Nucleus accumbens (tissue), 56 donors: ENCODE results near the gene RSPRY1.

Experiments
- DNase-seq, 56 donors: peaks; one replicate each; lab custom pipeline; 2025; lab: John Stamatoyannopoulos, UW

The RSPRY1 gene

DNA sequence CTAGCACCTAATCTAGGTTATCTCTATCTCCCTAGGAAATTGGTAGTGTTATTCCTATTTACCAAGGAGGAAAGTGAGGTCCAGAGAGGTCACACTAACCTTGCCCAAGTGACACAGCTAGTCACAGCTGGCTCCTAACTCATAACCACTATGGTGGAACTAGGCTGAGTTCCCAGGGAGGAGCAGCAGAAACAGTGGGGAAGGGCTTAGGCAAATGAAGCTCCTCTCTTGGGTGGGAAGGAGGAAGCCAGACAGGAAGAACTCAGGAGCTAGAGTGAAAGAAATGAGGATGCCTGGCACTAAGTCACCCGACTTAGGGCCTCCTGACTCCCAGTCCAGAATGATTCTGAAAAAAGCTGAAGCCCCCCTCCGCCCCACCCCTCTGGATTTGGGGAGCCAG lies 34.8 kb upstream of the RSPRY1 start:
- no peak for DNase-seq

DNA sequence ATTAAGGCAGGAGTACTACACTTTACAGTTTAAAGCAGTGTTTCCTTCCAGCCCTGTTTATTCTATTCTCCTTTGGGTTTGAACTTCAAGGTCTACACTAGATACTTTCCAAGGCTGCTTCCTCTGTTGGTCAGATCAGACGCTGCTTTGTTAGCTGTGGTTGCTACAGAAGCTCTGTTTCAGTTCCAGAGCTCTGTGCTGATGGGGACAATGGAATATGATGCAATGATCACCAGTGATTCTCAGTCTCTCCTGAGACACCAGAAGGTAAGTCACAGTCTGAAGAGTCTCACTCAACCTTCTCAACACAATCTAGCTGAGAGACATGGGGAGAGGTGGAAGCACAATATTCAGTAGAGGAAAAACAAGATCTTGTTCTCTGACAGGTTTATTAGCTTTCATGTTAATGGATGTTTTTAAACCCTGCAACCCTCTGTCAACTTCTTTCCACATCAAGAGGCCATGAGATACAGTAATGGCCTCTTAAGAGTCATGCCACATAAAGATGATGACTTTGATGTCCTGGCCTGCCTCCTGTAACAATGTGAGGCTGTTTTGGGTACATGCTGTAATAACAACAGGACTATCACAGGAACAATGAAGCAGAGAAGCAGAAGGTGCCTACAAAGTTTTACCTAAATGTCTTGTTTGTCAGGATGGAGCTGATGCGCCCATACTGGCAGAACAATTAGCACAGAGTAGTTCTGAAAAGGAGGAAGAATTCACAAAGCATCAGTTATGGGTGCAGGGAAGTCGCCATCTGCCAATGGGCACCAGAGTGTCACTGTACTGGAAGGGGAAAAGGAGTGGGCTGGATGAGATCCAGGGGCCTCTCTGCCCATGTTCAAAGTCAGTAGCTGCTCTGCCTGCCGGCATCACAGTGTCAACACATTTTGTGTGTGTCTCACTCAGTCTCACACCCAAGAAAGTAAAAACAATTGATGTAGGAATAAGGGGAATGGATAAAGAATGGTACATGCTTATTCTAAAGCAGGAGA lies 33.7 kb upstream of the RSPRY1 start:
- peak in 8 of 56 donors; percentile 19 to 43 (median 32) for DNase-seq

DNA sequence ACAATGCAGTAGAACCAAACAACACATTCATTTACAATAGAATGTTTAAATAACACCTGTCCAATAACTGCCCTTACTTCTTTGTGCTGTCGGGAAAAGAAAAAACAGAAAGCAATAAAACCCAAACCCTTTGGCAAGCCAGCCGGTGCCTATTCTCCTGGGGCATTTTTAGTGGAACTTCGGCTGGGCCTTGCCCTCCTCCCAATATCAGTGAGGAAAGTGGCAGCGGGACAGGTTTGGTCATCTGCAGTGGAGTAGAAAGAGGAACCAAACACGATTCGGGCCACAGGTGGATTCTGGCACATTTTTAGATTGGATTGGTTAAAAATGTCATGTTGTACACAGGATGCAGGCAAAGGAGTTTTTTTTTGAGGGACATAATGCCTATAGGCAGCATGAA lies 32.3 kb upstream of the RSPRY1 start:
- no peak for DNase-seq

DNA sequence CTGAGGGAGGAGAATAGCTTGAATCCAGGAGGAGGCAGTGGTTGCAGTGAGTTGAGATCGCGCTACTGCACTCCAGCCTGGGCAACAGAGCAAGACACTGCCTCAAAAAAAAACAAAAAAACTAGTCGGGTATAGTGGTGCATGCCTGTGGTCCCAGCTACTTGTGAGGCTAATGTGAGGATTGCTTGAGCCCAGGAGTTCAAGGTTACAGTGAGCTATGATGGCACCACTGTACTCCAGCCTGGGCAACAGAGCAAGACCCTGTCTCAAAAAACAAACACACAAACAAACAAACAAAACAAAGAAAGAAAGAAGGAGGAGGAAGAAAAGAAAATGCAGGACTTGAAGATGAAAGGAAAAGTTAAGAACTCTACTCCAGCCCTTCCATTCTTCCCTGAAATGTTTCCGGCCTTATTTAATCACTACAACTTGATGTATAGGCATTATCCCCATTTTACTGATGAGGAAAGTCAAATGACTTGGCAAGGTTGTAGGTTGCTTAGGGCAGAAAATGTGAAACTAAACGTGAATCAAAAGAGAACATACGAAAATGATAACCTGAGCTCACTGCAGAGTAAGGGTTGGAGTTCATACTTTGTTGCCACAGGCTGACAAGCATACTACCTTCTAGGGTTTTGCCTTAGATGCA lies 30.3 kb upstream of the RSPRY1 start:
- DNase-seq, result no peak

DNA sequence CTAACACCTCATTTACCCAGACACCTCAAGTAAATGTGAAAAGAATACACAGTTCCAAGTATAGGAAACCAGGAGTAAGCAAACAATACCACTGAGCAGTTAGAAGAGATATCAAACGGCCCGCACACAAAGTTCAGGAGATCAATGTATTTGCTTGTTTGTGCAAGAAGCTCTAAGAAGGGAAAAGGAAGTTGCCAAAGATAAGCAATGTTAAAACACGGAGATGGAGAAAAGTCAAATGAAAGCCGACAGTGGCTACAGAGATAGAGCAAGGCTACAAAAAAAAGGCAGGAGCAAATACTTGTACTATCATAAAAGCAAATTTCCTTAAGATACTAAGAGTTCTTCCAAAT lies 29.8 kb upstream of the RSPRY1 start:
- no peak for DNase-seq

DNA sequence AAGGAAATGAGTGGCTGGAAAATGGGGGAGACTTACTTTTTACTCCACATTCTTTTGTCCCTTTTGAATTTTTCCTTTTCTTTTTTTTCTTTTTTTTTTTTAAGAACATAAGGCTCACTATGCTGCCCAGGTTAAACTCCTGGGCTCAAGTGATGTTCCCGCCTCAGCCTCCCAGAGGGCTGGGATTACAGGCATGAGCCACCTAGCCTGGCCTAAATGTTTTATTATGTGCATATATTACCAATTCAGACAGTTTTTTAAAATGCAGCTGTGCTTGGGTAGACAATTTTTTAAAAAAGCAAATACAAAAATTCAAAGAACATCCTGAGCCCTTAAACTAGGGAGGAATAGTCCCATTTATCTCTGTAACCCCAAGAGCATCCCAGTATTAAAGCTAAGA lies 28.6 kb upstream of the RSPRY1 start:
- no peak for DNase-seq

DNA sequence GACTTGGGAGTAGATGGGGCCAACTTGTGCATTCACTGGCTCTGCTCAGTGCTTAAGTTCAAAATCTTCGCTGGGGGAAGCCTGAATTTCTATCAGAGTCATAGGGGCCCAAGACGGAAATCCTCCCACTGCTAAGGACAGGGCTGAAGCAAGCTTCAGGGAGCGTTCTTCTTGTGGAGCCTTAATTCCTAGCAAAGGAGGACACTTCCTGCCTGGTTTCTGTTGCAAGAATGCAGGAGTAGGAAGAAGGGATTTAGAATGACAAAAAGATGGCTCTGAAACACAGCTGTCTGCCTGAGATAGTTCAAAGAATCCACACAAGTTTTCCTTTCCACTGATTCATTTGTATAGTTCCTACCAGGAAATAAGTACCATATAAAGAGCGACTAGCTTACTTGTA lies 26.7 kb upstream of the RSPRY1 start:
- DNase-seq, result no peak

DNA sequence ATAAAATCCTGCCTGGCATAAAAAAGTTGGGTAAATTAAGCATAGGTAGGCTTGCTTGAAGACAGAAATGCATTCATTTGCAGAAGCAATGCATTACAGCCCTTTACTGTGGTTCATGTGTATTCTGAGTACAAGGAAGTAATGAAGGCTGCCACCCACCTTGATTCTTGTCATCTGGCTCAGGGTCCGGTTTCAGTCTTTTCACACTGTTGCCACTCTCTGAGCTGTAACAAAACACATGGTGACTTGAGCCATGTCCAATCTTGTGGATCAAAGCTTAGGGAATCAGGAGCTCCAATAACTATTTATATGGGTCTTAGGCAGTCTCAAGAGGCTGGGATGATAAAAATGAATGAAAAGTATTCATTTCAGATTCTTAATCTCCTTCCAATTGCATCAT lies 22.3 kb upstream of the RSPRY1 start:
- DNase-seq, result no peak

DNA sequence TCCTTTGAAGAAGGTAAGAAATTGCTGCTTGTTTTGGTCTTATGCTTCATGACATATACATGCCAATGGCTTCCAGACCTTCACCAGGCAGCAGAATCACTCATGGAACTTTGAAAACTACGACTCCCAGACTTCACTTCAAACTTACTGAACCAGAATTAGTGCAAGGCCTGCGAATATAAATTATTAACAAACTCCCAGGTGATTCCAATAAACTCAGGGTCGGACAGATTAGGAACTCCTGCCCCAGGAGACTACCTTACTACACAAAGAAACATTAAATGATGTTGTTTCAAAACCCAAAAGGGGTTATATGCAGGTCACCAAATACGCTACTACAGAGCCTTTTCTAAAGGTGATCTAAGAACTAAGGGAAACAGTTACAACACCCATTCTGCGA lies 20.6 kb upstream of the RSPRY1 start:
- DNase-seq, result no peak

DNA sequence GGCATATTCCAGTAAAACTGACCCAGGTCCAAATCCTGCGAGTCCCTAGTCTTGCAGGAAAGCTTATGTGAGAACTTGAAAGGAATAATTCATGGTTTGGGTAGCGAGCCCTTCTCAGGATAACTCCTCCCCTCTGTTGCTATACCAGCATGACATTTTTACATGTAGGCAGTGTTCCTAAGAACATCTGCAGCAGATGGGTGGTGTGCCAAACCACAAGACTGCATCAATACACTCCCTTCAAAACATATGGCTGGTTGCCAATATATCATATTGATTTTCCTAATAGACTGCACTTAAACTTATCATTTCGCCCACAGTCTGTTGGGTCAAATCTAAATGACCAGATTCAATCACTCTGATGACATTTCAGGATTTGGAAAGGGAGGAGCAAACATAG lies 20.2 kb upstream of the RSPRY1 start:
- no peak for DNase-seq

DNA sequence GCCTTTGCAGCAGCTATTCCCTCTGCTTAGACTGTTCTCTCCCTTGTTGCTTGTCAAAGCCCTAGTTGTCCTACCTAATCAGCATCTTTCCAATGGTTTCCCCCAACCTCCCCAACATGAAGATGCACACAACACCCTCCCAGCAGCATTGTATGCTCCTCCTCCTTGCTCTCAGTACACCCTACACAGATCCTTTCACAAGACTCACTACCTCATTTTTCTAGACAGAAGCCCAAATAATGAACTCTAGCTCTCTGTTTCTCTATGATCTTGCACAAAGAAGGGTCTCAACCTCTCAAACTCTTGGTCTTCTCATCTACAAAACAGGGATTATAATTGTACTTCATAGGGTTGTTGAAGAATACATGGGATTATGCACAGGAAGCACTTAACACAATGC lies 19.7 kb upstream of the RSPRY1 start:
- no peak for DNase-seq

DNA sequence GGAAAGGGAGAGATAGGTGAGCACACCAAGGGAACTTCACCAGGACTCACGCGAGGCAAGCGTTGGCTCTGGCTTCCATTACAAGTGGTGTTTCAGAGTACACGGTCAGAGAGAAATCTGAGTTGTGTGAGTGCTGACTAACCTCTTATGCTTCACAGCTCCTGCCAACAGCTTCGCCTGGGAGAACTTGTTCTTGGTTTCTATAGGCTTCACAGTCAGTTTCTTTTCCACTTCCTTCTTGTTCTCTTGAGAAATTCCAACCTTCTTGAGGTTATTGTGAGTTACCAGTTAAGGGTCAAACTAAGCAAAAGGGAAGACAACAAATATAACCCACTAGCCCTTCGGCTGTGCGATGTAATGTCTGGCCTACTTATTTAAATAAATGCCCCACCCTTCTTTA lies 19.2 kb upstream of the RSPRY1 start:
- DNase-seq, result no peak

DNA sequence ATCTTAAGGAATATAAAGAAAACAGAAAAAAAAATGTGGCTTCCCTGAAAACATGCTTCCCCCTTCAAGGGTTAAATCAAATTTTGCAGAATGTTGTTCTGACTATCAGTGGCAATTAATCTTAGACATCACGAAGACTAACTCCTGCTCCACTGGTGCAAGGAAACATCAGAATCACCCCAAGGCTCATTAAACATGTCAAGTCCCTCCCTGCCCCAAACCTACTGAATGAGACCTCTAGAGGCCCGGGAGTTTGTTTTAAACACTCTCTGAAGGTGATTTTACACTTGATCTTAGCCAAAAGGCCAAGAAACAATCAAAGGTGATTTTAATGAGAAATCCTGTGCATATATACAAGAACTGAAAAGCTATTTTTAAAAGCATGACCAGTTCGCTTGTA lies 18.6 kb upstream of the RSPRY1 start:
- DNase-seq, result no peak

DNA sequence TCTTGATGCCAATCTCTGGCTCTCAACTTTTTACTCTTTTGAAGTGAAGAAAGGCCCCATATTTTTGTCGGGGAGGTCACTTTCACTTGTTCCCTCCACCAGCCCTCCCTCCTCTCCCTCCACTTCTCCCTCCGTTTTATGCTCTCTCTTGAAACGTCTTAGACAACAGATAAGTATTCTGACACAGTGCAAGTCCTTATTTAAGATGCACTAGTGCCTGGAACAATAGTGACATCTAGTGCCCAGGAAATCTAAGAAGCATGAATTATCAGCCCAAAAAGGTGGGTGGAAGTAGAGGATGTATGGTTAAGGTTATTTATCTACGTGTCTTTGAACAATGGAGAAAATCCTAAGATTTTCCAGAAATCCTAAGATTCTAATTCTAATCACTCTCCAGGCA lies 18.2 kb upstream of the RSPRY1 start:
- DNase-seq, result peak in 8 of 56 donors; percentile 19 to 66 (median 30)

DNA sequence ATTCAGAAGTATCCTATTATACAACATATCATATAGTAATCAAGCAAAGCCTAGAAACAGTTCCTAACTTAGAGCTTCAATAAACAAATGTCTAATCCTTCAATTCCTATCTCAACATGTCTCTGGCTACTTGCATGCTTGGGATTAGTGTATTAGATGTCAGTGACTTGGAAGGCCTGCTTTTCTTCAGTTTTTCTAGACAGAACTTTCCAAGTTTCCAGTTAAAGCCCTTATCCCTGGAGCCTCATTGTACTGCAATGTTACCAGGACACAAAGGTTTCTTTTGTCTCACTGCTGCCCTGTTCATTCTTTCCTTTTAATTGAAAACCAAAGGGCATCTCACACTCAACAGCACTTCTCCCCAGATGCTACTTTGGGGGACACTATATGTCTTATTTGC lies 16.8 kb upstream of the RSPRY1 start:
- DNase-seq, result no peak

DNA sequence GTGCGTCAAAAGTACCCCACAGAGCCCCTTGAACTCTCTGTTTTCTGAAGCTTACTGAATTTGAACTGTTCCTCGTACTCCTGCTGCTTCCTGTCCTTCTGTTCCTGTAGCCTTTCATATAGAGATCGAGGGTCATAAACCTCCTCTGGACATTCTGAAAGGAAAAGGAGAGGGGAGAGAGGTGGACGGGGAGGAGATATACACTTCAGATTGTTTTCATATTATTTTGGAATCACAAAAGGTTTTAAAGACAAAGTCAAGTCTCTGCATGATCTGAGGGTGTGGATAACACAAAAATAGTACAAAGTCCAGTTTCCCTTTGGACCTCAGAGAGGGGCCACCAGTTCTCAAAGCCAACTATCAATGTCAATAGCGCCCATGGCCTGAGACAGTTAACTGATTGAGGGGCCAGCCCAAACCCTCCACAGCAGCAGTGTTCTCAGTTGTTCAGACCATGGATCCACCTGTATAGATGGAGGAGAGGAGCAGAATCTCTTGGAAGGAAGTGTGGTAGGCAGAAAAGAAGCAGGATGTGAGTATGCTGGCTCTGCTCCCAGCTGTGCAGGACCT lies 13.3 kb upstream of the RSPRY1 start:
- DNase-seq, result no peak

DNA sequence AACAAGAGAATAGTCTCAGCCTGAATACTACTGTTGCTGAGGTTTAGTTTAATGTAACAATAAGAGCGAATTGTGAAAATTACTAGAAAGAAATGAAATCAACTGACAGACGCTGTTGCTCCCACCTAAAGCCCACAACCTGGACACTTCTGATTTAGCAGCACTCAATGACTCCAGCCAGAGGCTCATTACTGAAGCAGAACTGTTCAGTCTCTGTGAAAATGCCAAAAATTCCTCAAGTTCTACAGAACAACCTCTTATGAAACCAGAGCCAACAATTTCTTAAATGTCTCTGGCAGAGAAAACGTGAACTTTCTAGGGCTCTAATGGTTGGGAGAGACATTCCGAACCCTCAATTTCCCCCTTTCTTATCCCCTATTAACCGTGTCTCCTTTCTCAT lies 10.2 kb upstream of the RSPRY1 start:
- DNase-seq, result no peak

DNA sequence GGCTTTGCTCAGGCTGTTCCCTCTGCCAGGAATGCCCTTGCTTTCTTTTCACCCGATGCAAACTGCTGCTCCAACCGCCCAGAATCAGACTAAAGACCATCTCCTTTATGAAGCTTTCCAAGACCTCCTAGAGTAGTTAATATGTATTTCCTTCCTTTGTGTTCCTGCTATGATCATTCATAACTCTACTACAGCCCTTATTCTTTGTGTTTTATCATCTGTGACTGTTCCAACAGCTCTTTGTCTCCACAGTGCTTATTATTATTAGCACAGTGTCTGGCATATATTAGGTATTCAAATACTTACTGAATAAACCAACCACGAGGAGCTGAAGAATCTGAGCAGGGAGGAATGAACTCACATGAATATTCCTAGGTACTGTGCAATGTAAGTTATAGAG lies 7.9 kb upstream of the RSPRY1 start:
- no peak for DNase-seq

DNA sequence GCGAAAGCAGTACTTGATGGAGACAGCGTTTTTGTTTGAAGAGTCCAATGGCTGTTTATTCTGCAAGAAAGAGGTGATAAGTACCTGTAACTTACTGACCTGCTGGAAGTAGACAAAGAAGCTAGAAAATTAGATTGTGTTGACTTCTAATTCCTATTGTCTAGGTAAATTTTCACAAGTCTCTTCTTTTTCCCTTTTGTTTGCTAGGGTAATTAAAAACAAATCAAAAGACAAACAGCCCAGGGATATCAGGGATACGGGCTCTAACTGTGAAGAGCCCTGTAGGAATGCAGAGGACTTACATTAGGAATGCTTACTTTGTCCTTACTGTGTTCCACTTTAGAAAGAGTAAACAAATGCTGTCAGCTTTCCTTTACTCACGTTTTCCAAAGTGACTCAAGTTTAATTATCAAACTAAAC lies 7.3 kb upstream of the RSPRY1 start:
- DNase-seq, result no peak

DNA sequence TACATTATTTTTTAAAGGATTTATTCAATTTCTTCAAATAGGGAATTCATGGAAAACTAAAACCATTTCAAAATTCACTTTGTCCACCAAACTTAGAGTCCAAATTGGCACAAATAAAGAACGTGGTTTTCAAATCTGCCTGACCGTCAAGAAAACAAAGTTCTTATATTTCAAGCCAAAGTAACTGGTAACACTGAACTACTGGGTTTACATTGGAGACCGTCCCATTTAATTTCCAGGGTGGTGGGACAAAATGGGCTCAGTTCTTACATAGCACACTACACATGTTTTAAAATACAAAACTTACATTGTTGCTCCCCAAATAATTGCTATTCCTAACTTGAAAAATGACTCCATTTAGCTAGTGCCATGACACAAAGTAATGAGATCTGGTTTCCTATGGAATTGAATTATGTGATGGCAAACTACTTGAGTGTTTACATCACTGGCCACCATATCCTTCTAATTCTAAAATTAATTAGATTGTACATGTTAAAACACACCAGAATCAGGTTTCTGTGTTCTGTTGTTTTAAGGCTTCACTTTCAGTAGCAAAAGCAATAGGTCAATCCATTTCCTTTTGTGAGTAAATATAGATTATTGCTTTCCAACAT lies 6.8 kb upstream of the RSPRY1 start:
- no peak for DNase-seq

DNA sequence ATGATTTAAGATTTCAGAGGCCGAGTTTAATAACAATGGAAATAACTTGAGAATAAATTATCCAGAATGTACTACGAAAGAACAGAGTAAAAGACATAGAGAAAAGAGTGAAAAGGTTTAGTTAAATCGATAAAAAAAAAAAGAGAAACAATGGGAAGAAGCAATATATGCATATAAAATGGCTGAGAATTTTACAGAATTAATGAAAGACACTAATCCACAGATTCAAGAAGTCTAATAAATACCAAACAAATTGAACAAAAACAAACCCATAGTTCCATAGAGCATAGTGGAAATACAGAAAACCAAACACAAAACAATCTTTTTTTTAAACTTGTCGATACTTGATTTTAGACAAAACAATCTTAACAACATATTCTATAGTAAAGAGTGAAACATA lies 2.0 kb upstream of the RSPRY1 start:
- DNase-seq, result no peak
